Naive thymus-derived CD4-positive, alpha-beta T cell (primary cell): ENCODE measurements around the gene DCXR. TPM values are rescaled to one million over a fixed set of nuclear protein-coding genes. Genes with fewer than 3 reads are reported as not detected.

Experiments used
- ATAC-seq: fragments of 150-1000 bp; cut with Tn5 transposase; 2 replicates; pipeline ENCODE4 v1.10.0; 2021; ENCODE audit warnings: mild to moderate bottlenecking, moderate library complexity
- CTCF ChIA-PET: fragments of 350-600 bp; sonication (Branson Sonifier 250); formaldehyde crosslinking; loops from one replicate; lab custom pipeline; 2021; ENCODE audit warnings: antibody characterized with exemption; lab: Charles Lee
- POLR2A ChIA-PET: fragments of 350-600 bp; sonication (Branson Sonifier 250); formaldehyde crosslinking; loops from one replicate; lab custom pipeline; 2021; ENCODE audit warnings: antibody characterized with exemption, inconsistent platforms; lab: Charles Lee
- DNase-seq, 9 donors: peaks; one replicate each; pipeline versions ENCODE4 v3.0.0 to v3.0.0-alpha.2; 2020 to 2022; ENCODE audit warnings: mixed read lengths in 1 of 9
- H3K27ac ChIP-seq: one replicate; pipeline ENCODE4 v1.7.0; 2013; ENCODE audit warnings: mild to moderate bottlenecking, low read depth, low read length, moderate library complexity
- H3K27me3 ChIP-seq, 2 donors: one replicate each; pipeline ENCODE4 v1.7.0; 2013; ENCODE audit warnings: low read length in 2 of 2, mild to moderate bottlenecking in 2 of 2, moderate library complexity in 2 of 2; ENCODE audit not compliant: control insufficient read depth in 2 of 2, insufficient read depth in 2 of 2
- H3K36me3 ChIP-seq, 3 experiments: 1 replicate in 2 of 3; 2 replicates in 1 of 3; pipeline ENCODE4 v1.7.0; 2013; ENCODE audit warnings: low read length in 3 of 3, mild to moderate bottlenecking in 3 of 3, moderate library complexity in 1 of 3; ENCODE audit not compliant: insufficient read depth in 3 of 3, control insufficient read depth in 2 of 3
- H3K4me1 ChIP-seq, 2 donors: one replicate each; pipeline ENCODE4 v1.7.0; 2013; ENCODE audit warnings: low read length in 2 of 2, mild to moderate bottlenecking in 2 of 2, moderate library complexity in 1 of 2; ENCODE audit not compliant: control insufficient read depth in 2 of 2, insufficient read depth in 2 of 2
- H3K4me3 ChIP-seq: 2 replicates; pipeline ENCODE4 v1.7.0; 2013; ENCODE audit warnings: mild to moderate bottlenecking, low read length
- H3K9me3 ChIP-seq, 3 experiments: 1 replicate in 2 of 3; 2 replicates in 1 of 3; pipeline ENCODE4 v1.7.0; 2013; ENCODE audit warnings: low read length in 3 of 3; ENCODE audit not compliant: control insufficient read depth in 2 of 3
- H3K27ac Mint-ChIP-seq, 9 donors: one replicate each; pipeline ENCODE4 v1.8.0; 2020 to 2022; ENCODE audit warnings: mixed read lengths in 9 of 9, mild to moderate bottlenecking in 8 of 9, moderate library complexity in 5 of 9, inconsistent platforms in 2 of 9
- H3K27me3 Mint-ChIP-seq, 5 donors: one replicate each; pipeline ENCODE4 v1.8.0; 2021 to 2022; ENCODE audit warnings: mixed read lengths in 5 of 5, mild to moderate bottlenecking in 1 of 5
- H3K36me3 Mint-ChIP-seq, 5 donors: one replicate each; pipeline ENCODE4 v1.8.0; 2020 to 2022; ENCODE audit warnings: mixed read lengths in 5 of 5, mild to moderate bottlenecking in 3 of 5, inconsistent platforms in 1 of 5
- H3K4me1 Mint-ChIP-seq, 7 donors: one replicate each; pipeline ENCODE4 v1.8.0; 2020 to 2022; ENCODE audit warnings: mixed read lengths in 7 of 7, mild to moderate bottlenecking in 3 of 7, inconsistent platforms in 1 of 7
- H3K4me3 Mint-ChIP-seq, 10 donors: one replicate each; pipeline ENCODE4 v1.8.0; 2020 to 2022; ENCODE audit warnings: mild to moderate bottlenecking in 10 of 10, mixed read lengths in 10 of 10, moderate library complexity in 6 of 10, inconsistent platforms in 2 of 10
- H3K9me3 Mint-ChIP-seq, 11 donors: one replicate each; pipeline ENCODE4 v1.8.0; 2020 to 2022; ENCODE audit warnings: mixed read lengths in 11 of 11, mild to moderate bottlenecking in 4 of 11, inconsistent platforms in 1 of 11, moderate library complexity in 1 of 11
- intact Hi-C, 2 donors: fragments of 100-400 bp; cut with micrococcal nuclease; formaldehyde crosslinking; loops; one replicate each; pipeline ENCODE4 v1.15.1; 2023
- polyA plus RNA-seq, 2 donors: library from polyadenylated mRNA; unstranded; fragments of 300-500 nt; fragmentation: Illumina TruSeq; gene quantifications; one replicate each; pipeline ENCODE4 v1.2.3, GENCODE V29; 2021
- total RNA-seq, 6 experiments: library from RNA in 5 of 6; stranded (reverse) in 5 of 6; gene quantifications; 1 replicate in 5 of 6; 2 replicates in 1 of 6; pipeline ENCODE4 v1.2.3 and lab custom pipeline; 2021 to 2026

DCXR gene
- total and polyA plus RNA-seq, 7 experiments from 2014 or later = 63.0 to 228 (median 98.4) TPM

GRCh38 chr17:82049106-82049505, 11.6 kb upstream of the DCXR start:
- ATAC-seq (no peak), DNase-seq (no peak)
- Histone ChIP-seq H3K4me3 (no peak overlapping the region), H3K9me3 (no peaks in the 10 kb centered on the region), H3K27ac (no peak overlapping the region), H3K4me1 (peaks cover 18 to 30% of the 10 kb centered on the region in 2 donors), H3K36me3 (peaks cover 0 to 45% (median 0%) of the 10 kb centered on the region in 3 experiments), H3K27me3 (no peaks in the 10 kb centered on the region)
- intact Hi-C loops = no loop called here
- Mint-ChIP-seq H3K36me3 (peaks cover 0 to 9% (median 2%) of the 10 kb centered on the region in 5 donors), H3K4me1 (peaks cover 5 to 28% (median 13%) of the 10 kb centered on the region in 7 donors), H3K4me3 (peak overlapping the region in 4 of 10 donors; percentile 9 to 92 (median 44)), H3K9me3 (no peaks in the 10 kb centered on the region), H3K27me3 (no peaks in the 10 kb centered on the region), H3K27ac (peak overlapping the region in 1 of 9 donors; percentile 22)
- CTCF ChIA-PET = no interaction called here
- POLR2A ChIA-PET = interaction anchor here (0.7 to 7.7 kb wide), 2 partner anchors 16 to 72 kb away, joined by 4 to 54 read pairs; partner anchors contain the start of gene DUS1L

DNA sequence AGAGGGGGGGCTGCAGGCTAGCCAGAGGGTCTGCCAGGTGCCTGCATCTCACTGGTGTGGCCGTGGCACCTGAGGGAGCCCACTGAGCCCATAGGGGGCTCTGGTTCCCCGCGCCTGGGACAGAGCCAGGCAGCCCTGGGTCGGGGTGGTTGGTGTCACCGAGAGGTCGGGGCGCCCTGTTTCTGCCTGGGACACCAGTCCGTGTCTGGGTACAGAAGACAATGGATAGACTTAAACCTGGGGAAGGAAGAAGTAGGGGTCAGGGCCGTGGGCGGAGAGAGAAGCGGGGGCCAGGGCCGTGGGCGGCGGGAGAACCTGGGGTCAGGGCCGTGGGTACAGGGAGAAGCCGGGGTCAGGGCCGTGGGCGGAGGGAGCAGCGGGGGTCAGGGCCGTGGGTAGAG, 11.1 kb upstream of the DCXR start:
- DNase-seq (no peak), ATAC-seq (no peak)
- Mint-ChIP-seq H3K9me3 (no peaks in the 10 kb centered on the region), H3K4me3 (peak overlapping the region in 3 of 10 donors; percentile 28 to 68 (median 31)), H3K27ac (no peak overlapping the region), H3K36me3 (peaks cover 0 to 9% (median 2%) of the 10 kb centered on the region in 5 donors), H3K4me1 (peaks cover 5 to 24% (median 13%) of the 10 kb centered on the region in 7 donors), H3K27me3 (no peaks in the 10 kb centered on the region)
- Histone ChIP-seq H3K4me3 (no peak overlapping the region), H3K4me1 (peaks cover 18 to 24% of the 10 kb centered on the region in 2 donors), H3K9me3 (no peaks in the 10 kb centered on the region), H3K27ac (no peak overlapping the region), H3K36me3 (peaks cover 0 to 40% (median 0%) of the 10 kb centered on the region in 3 experiments), H3K27me3 (no peaks in the 10 kb centered on the region)
- intact Hi-C loops = no loop called here
- POLR2A ChIA-PET = interaction anchor here (0.7 to 7.7 kb wide), 2 partner anchors 17 to 73 kb away, joined by 4 to 54 read pairs; partner anchors contain the start of gene DUS1L
- CTCF ChIA-PET = no interaction called here

DNA sequence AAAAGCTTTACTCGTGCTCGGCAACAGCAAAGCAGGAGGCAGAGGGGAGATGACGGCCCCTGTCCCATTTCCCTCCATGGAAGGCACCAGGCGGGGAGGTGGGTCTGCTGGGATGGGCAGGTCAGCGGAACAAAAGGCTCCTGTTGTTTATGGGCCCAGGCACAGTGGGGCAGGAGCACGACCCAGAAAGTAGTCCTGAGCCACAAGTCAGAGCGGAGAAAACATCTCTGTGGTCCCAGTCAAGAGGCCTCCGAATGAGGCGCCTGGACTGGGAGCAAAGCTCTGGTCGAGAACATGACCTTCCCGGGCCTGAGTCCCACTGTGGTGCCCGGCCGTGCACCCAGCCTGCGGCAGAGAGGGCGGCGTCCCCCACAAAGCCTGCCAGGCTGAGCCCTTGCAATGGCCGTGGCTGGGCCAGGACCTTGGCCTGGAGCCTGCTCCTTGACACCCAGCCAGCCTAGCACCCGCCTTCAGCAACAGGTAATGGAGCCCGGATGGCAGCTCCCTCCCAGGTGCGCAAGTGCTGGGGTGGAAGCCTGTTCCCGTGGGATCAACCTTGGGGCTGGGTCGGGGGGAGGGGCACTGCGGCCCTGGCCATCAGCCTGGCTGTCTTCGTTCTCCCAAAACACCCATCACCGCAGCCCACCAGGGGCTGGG, 10.5 kb upstream of the DCXR start:
- no peak for DNase-seq
- Mint-ChIP-seq H3K4me3 (peak overlapping the region in 2 of 10 donors; percentile 31 to 47), H3K36me3 (peaks cover 0 to 9% (median 2%) of the 10 kb centered on the region in 5 donors), H3K27ac (peak overlapping the region in 1 of 9 donors; percentile 48), H3K27me3 (no peaks in the 10 kb centered on the region), H3K4me1 (peaks cover 5 to 19% (median 13%) of the 10 kb centered on the region in 7 donors), H3K9me3 (no peaks in the 10 kb centered on the region)
- POLR2A ChIA-PET = interaction anchor here (0.7 kb wide), 1 partner anchor 10 kb away, joined by 5 read pairs; the partner anchor contains the start of gene DCXR
- intact Hi-C loops = no loop called here
- no peak for ATAC-seq
- Histone ChIP-seq H3K27ac (no peak overlapping the region), H3K27me3 (no peaks in the 10 kb centered on the region), H3K4me1 (peaks cover 14 to 19% of the 10 kb centered on the region in 2 donors), H3K4me3 (no peak overlapping the region), H3K36me3 (peaks cover 0 to 40% (median 0%) of the 10 kb centered on the region in 3 experiments), H3K9me3 (no peaks in the 10 kb centered on the region)
- CTCF ChIA-PET = no interaction called here

GRCh38 chr17:82047379-82047778, 9.9 kb upstream of the DCXR start:
- peaks cover 0 to 40% (median 0%) of the 10 kb centered on the region in 3 experiments for H3K36me3 ChIP-seq
- ChIA-PET CTCF (no interaction called here), POLR2A (interaction anchor here (0.7 kb wide), 1 partner anchor 9 kb away, joined by 5 read pairs; the partner anchor contains the start of gene DCXR)
- Mint-ChIP-seq H3K4me3 (peak overlapping the region in 3 of 10 donors; percentile 9 to 47 (median 38)), H3K4me1 (peaks cover 5 to 13% (median 11%) of the 10 kb centered on the region in 7 donors), H3K36me3 (peaks cover 0 to 9% (median 2%) of the 10 kb centered on the region in 5 donors), H3K9me3 (no peaks in the 10 kb centered on the region), H3K27ac (peak overlapping the region in 1 of 9 donors; percentile 48), H3K27me3 (no peaks in the 10 kb centered on the region)
- DNase-seq (no peak), ATAC-seq (no peak)
- H3K27me3 ChIP-seq = no peaks in the 10 kb centered on the region
- no peaks in the 10 kb centered on the region for H3K9me3 ChIP-seq
- peaks cover 7 to 12% of the 10 kb centered on the region in 2 donors for H3K4me1 ChIP-seq
- H3K4me3 ChIP-seq = no peak overlapping the region
- H3K27ac ChIP-seq = no peak overlapping the region
- intact Hi-C loops = no loop called here

DNA sequence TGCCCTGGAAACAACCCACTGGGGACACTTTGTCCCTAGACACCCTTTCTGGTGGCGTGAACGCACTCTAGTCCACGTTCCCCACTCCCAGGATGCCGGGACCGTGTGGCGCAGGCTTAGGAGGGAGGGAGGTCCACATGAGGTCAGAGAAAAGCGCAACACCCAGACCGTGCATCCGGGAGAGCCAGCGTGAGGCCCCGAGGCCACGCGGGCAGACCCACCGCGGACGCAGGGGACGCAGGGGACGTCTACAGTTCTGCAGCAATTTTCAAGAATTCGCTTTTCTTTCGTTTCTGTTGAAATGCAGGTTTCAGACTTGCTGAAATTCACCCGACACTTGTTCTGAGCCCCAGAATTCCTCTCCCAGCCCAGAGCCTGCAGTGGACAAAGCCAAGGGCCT, 9.4 kb upstream of the DCXR start:
- peak overlapping the region in 2 of 9 donors; percentile 33 to 34 for H3K27ac Mint-ChIP-seq
- no peaks in the 10 kb centered on the region for H3K27me3 Mint-ChIP-seq
- H3K9me3 Mint-ChIP-seq = no peaks in the 10 kb centered on the region
- no peak overlapping the region for H3K27ac ChIP-seq
- ChIA-PET POLR2A (no interaction called here), CTCF (no interaction called here)
- peak overlapping the region in 1 of 10 donors; percentile 29 for H3K4me3 Mint-ChIP-seq
- DNase-seq (no peak), ATAC-seq (no peak)
- peaks cover 5 to 10% of the 10 kb centered on the region in 2 donors for H3K4me1 ChIP-seq
- H3K4me1 Mint-ChIP-seq = peaks cover 5 to 13% (median 11%) of the 10 kb centered on the region in 7 donors
- no peaks in the 10 kb centered on the region for H3K27me3 ChIP-seq
- intact Hi-C loops = no loop called here
- H3K9me3 ChIP-seq = no peaks in the 10 kb centered on the region
- H3K4me3 ChIP-seq = no peak overlapping the region
- H3K36me3 Mint-ChIP-seq = peaks cover 0 to 9% (median 2%) of the 10 kb centered on the region in 5 donors
- peaks cover 0 to 40% (median 0%) of the 10 kb centered on the region in 3 experiments for H3K36me3 ChIP-seq

- H3K4me1 ChIP-seq = peaks cover 5 to 9% of the 10 kb centered on the region in 2 donors
- H3K27me3 Mint-ChIP-seq = no peaks in the 10 kb centered on the region
- intact Hi-C loops = no loop called here
- H3K4me3 ChIP-seq = no peak overlapping the region
- peaks cover 5 to 13% (median 11%) of the 10 kb centered on the region in 7 donors for H3K4me1 Mint-ChIP-seq
- no peak overlapping the region for H3K27ac ChIP-seq
- peaks cover 0 to 9% (median 2%) of the 10 kb centered on the region in 5 donors for H3K36me3 Mint-ChIP-seq
- no peak overlapping the region for H3K27ac Mint-ChIP-seq
- no peaks in the 10 kb centered on the region for H3K9me3 ChIP-seq
- H3K4me3 Mint-ChIP-seq = no peak overlapping the region
- H3K27me3 ChIP-seq = no peaks in the 10 kb centered on the region
- POLR2A ChIA-PET = no interaction called here
- CTCF ChIA-PET = no interaction called here
- ATAC-seq (no peak), DNase-seq (no peak)
- H3K9me3 Mint-ChIP-seq = no peaks in the 10 kb centered on the region
- H3K36me3 ChIP-seq = peaks cover 0 to 40% (median 0%) of the 10 kb centered on the region in 3 experiments
Measured at GRCh38 chr17:82045936-82046484, 8.5 kb upstream of the DCXR start.
